ENCODE data around the gene MRPL1.
A peak's percentile ranks its signal among the peaks of the same experiment; 100 is the strongest.

MRPL1 gene

DNA sequence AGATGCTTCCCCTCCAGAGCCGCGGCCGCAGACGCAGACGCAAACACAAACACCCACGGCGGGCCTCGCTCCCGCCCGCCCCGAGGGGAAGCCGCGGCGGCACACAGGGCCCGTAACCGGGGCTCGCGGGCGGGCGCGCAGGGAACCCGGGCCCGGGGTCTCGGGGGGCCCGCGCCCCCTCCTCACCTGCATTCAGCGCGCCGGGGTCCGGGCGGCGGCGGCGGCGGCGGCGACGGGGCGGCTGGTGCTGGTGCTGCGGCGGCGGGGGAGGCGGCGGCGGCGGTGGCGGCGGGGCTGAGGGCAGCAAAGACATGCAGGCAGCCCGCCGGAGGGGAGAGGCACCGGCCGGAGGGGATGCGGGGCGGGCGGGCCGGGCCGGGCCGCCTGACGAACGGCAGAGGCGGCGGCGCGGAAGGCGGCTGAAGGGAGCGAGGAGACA lies 43.2 kb upstream of the MRPL1 start:
- DNase-seq (ENCODE audit: low read depth) = peak; percentile 17

DNA sequence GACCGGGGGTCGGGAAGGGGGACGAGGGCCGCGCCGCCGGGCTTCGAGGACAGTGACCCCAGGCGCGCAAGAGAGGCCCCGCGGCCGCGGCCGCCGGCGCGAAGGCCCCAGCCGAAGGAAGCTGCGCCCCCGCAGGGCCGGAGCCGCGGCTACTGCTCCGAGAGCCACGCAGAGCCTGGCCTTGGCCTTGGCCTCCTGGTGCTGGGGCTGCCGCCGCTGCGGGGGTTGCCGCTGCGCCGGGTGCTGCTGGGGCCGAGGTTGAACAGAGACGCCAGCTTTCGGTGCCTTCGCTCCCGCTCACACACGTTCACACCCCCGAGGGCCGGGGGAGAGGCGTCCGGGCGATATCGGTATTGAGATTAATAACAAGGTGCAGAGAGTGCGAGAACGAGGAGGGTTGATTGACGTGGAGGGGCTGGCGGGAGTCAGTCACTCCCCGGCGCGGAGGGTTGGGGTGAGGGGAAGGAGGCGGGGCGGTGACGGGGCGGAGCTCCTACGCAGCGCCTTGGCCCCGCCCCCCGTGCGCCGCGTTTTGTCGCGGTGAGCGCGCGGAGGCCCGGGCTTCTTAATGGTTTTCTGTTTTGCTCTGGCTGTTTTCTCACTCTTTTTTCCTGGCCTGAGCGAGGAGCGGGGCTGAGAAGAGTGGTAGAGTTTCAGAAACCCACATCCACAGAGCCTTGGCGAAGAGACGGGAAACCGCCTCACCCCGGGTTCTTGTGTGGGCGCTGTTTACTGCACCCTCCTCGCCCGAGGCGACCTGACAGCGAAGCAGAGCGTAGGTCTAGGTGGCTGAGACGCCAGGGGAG lies 42.6 kb upstream of the MRPL1 start:
- peak overlapping the region; percentile 90 for H3K4me3 ChIP-seq (ENCODE audit: low read depth, low read length)
- TF ChIP-seq, protein P1, sequence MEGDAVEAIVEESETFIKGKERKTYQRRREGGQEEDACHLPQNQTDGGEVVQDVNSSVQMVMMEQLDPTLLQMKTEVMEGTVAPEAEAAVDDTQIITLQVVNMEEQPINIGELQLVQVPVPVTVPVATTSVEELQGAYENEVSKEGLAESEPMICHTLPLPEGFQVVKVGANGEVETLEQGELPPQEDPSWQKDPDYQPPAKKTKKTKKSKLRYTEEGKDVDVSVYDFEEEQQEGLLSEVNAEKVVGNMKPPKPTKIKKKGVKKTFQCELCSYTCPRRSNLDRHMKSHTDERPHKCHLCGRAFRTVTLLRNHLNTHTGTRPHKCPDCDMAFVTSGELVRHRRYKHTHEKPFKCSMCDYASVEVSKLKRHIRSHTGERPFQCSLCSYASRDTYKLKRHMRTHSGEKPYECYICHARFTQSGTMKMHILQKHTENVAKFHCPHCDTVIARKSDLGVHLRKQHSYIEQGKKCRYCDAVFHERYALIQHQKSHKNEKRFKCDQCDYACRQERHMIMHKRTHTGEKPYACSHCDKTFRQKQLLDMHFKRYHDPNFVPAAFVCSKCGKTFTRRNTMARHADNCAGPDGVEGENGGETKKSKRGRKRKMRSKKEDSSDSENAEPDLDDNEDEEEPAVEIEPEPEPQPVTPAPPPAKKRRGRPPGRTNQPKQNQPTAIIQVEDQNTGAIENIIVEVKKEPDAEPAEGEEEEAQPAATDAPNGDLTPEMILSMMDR (conservative IDR thresholded peaks at IDR 0.05; ENCODE audit: low read depth, low read length) = no peak
- peak; percentile 89 for DNase-seq (ENCODE audit: low read depth)

More for the DNA sequence above, 43.2 kb upstream of the MRPL1 start:
- H3K4me3 ChIP-seq (ENCODE audit: low read depth, low read length) = peak overlapping the region; percentile 90
- TF ChIP-seq, protein P1 (conservative IDR thresholded peaks at IDR 0.05; ENCODE audit: low read depth, low read length) = no peak

DNA sequence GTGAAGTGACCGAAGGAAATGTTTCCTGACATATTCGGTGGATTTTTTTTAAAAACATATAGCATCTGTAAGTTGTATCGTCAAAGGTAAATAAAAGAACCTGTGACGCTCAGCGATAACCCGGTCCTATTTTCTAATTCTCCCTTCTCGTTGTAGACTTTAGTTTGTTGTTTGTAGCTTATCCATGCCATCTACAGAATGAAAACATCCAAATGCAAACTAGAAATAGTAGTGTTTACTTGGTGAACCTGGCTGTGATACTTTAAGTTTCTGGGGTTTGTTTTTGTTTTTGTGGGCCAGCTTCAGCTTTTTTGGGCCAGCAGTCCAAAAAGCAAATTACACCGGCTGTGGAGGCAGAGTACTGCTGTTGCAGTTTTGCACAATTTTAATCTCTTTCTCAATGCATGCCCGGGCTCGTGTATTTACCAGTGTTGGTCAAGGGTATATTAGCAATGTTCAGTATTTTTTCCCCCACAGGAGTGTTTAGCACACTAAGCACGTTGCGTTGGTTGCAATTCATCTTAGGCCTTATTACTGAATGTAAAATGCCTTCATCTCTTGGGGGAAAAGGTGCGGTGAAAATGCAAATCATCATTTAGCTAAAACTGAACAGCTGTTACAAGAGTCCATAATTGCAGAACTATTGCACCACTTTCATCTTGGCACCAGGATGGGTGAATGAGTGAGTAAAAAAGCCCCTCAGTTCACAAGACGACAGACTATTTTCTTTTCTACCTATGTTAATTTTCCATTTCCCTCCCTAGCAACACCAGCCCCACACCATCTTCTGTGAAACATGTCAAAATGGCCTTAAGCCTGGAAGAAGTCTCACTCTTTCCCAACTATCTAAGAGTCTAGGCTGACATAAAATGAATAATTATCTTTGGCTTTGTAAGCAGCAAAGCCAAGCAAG lies 41.7 kb upstream of the MRPL1 start:
- peak overlapping the region; percentile 90 for H3K4me3 ChIP-seq (ENCODE audit: low read depth, low read length)
- TF ChIP-seq, protein P1 (conservative IDR thresholded peaks at IDR 0.05; ENCODE audit: low read depth, low read length) = no peak
- peak; percentile 13 for DNase-seq (ENCODE audit: low read depth)

DNA sequence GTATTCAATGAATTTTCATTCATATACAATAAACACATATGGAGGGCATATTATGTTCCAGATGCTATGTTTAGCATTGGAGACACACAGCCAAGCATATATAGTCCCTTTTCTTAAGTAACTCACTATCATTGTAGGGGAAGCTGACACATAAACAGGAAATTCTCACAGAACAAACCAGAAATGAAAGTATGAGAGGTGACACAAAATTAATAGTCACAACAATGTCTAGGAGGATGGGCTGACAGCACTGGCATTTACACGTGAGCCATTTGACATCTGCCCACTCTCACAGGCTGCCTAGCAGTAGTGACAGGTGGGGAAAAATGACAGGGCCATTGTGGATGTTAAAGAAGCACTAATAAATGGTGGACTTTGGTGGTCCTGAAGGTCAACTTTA lies 40.9 kb upstream of the MRPL1 start:
- no peak overlapping the region for H3K4me3 ChIP-seq (ENCODE audit: low read depth, low read length)
- TF ChIP-seq, protein P1 (conservative IDR thresholded peaks at IDR 0.05; ENCODE audit: low read depth, low read length) = no peak
- DNase-seq (ENCODE audit: low read depth) = no peak

DNA sequence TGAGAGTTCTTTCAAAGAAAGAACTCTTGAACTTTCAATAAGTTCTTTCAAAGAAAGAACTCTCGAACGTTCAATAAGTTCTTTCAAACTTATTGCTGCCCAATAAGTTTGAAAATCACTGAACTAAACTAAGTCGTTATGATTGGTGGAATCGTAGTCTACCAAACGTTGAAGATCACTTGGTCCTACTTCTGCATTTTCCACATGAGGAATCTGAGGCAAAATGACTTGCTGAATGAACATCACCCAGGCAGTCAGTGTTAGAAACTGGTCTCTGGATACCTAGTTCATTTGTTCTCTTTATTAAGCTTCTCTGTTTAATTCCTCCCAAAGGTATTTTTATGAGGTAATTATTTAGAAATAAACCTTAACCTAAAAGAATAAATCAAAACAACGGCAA lies 36.4 kb upstream of the MRPL1 start:
- DNase-seq (ENCODE audit: low read depth) = no peak
- TF ChIP-seq, protein P1 (conservative IDR thresholded peaks at IDR 0.05; ENCODE audit: low read depth, low read length) = no peak
- H3K4me3 ChIP-seq (ENCODE audit: low read depth, low read length) = no peak overlapping the region

DNA sequence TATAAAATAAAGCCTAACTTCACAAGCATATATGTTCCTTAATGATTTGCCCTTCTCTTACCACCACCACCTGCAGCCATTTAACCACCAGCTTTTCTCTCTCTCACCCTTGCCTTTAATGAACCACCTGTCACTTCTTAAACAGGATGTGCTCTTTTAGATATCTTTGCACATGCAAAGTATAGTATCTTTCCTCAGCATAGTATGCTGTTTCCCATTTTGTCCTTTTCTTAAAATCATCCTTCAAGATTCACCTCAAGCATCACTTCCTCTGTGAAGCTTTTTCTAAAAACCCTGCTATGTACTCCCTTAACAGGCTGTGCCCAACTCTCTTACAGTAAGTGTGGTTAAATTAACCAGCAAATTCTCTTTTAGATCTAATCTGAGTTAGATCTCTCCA lies 35.3 kb upstream of the MRPL1 start:
- H3K4me3 ChIP-seq (ENCODE audit: low read depth, low read length) = no peak overlapping the region
- DNase-seq (ENCODE audit: low read depth) = no peak
- TF ChIP-seq, protein P1 (conservative IDR thresholded peaks at IDR 0.05; ENCODE audit: low read depth, low read length) = no peak

Measured in choroid plexus epithelial cell (primary cell).